GM18870 (cell line): ENCODE data around the gene BPI.
"Not testable (repeated sequence)": the region's sequence is repeated elsewhere in the genome, so short reads cannot be mapped to it uniquely, and the experiment has no call there.

Source experiments
- ATAC-seq: cut with Tn5 transposase; IDR thresholded peaks from one replicate; pipeline ENCODE4 v1.9.1; 2021; ENCODE audit warnings: moderate library complexity; ENCODE audit not compliant: unreplicated experiment

Gene BPI

DNA sequence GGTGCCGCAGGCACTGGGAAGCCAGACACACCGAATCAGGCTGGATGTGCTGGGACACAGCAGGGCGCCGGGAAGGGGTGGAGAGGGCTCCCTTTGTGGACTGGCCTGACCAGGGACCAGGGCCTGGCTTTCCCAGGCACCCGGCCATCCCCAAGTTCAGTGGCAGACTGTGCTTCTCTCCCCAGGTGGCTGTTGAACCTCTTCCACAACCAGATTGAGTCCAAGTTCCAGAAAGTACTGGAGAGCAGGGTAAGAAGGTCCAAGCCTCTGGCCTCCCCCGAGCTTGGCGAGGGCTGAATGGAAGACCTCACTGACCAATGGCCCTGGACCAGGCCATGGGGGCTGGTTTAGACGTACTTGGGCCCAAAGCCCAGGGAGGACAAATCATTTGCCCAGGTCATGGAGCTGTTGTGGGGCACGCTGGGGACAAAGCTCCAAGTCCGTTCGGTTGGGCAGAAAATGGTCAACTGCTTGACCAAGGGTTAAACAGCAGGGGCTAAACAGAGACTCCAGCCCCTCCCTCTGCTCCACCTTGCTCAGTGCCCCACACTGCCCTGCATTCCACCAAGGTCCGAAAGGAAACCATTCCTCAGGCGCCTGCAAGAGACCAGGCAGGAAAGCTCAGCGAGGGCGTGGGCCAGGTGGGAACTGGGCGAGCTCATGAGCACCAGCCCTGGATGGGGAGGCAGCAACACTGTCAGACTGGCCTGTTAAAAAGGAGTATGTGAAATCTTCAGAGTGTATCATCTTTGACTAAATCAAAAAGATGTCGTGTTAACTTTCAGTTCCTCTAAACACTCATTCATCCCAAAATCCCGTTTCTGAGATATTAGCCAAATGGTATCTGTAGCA, 51.4 kb downstream of the BPI start:
- ATAC-seq, result no peak

- no peak for ATAC-seq
These were observed 53.8 kb downstream of the BPI start for GRCh38 chr20:38357653-38358207.

- ATAC-seq, result no peak
These were observed 54.6 kb downstream of the BPI start for GRCh38 chr20:38358556-38358955.

DNA sequence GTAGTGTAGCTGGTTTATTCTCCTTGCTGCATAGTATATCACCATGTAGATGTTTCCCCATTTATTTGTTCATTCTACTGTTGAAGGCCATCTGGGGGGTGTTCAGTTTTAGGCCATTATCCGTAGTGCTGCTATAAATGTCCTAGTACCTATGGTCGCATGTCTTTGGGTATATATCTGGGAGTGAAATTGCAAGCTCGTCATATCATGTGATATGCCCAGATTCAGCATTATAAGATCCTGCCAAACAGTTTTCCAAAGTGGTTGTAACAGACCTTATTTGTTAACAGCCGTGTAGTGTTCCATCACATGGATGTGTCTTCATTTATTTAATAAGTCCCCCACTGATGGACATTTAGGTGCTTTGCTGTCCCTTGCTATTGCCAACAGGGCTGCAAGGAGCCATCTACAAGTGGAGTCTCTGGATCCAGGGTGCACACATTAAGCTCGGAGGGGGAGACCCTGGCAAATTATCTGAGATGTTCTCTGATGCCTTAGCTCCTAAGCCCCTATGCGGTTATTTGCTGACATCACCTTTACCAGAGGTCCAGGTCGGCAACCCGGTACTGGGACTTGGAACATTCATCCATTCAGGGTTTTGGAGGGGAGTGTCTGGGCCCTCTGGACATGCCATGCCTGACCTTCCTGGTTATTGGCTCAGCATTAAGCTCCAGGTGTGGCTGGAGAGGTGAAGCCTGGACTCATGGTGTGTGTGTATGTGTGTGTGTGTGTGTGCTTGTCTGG, 59.2 kb downstream of the BPI start:
- ATAC-seq, result no peak

DNA sequence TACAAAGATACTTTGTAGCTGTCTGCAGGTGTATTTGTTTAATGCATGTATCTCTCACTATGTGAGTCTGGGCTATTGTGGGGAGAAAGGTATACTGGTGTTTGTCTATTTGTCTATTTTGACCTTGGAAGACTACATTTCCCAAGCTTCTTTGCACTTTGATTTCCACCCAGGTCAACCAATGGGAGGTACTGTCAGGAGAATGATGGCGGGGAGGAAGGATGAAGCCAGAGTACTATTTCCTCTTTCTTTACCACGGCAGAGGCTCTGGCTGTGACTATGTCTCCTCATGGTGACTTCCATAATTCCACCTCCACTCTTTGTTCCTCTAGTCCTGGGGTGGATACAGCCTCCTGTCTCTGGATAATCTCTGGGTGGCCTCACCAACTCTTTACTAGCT, 65.4 kb downstream of the BPI start:
- no peak for ATAC-seq

- no peak for ATAC-seq
These were observed 68.8 kb downstream of the BPI start for GRCh38 chr20:38372806-38373205.

DNA sequence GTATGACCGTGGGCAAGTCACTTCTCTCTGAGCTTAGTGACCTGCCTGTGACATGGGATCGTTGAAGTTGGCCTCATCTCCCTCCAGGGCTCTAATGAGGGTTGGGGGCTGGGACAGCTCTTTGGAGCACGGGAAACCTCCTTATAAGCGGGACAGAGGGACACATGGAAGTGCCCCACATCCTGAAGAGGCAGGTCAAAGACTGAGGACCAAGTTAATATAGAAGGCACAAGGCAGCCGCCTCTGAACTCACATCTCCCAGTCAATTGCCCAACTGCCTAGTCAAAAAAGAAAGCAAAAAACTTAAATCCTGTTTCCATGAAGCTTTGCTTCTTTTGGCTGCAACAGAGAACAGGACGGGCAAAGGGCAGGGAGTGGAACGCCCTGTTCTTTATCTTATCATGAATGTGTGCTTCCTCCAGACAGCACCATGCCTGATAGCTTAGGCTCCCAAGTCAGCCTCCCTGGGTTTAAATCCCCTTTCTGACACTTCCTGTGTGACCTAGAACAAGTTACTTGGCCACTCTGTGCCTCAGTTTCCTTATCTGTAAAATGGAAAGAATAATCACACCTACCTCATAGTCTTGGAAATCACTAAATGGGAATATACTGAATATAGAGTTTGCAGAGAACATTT, 69.4 kb downstream of the BPI start:
- no peak for ATAC-seq

DNA sequence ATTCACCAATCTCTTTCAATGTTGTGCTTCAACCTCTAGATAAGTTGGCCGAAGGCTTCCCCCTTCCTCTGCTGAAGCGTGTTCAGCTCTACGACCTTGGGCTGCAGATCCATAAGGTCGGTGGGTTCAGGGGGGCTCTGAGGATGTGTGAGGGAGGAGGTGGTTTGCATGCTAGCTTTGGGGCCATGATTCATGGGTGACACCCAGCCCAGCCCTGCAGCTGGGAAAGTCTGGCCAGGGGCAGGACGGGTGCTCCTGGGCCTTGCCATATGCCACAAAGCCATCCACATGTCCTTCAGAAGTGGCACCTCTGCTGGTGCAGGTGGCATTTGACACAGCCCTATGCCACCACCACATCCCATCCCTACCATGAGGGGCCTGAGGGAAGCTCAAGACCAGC, 69.9 kb downstream of the BPI start:
- no peak for ATAC-seq

DNA sequence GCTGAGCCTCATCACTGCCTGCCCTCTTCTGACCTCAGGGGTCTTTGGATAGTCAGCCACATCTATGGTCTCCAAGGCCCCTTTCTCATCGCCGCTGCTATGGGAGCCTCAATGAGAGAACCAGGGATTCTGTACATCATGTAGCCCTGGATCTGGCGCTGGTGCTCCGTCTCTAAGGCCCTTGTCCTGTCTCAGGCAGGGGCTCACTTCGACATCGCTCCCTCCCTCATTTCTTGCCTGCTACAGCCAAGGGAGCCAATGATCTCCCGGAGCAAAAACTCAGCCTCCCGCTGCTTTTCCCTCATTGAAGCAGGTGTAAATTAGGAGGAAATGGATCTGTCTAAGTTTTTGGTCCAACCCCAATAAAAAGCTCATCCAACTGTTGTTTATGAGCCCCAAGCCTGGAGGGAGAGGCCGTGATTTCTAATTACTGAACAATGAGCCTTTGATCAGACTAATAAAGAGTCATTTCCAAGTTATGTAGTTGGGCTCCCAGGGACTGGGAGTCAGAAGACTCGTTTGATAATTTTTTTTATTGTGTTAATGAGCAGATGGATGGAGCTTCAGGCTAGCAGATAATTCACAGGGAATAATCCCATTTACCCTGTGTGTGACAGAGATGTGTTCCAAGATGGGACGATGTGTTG, 73.2 kb downstream of the BPI start:
- no peak for ATAC-seq

DNA sequence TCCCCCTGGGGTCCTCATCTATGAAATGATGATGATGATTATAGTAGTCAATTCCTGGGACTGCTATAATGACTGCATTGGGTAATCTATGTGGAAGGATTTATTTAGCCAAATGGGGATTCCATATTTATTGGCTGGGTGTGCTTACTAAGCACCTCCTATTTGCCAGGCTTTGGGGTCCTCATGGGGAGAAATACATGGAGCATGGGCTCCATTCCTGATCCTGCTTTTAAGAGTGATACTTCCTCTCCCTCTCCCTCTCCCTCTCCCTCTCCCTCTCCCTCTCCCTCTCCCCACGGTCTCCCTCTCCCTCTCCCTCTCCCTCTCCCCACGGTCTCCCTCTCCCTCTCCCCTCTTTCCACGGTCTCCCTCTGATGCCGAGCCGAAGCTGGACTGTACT, 73.9 kb downstream of the BPI start:
- not testable (repeated sequence) for ATAC-seq

GRCh38 chr20:38383147-38383546, 79.2 kb downstream of the BPI start:
- ATAC-seq, result no peak

GRCh38 chr20:38386004-38386403, 82.0 kb downstream of the BPI start:
- no peak for ATAC-seq

DNA sequence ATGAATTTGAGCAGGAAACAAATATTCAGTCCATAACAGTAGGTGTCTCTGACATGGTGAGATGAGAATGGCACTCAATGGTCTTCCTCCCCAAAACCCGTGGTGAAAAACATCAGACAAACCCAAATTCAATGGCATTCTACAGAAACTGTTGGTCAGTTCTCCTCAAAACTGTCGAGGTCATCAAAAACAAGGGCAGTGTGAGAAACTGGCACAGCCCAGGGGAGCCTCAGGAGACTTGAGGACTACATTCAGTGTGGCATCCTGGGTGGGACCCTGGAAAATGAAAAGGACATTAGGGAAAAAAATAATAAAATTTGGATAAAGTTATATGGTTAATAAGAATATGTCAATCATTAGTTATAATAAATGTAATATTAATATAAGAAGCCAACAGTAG, 82.9 kb downstream of the BPI start:
- no peak for ATAC-seq
